ENCODE measurements around the gene NCOA7.
"Not testable (repeated sequence)": the region's sequence is repeated elsewhere in the genome, so short reads cannot be mapped to it uniquely, and the experiment has no call there.

NCOA7 gene

GRCh38 chr6:125844989-125845388, 54.2 kb downstream of the NCOA7 start:
- no peak for DNase-seq

- DNase-seq, result no peak
Observed at GRCh38 chr6:125846292-125847024, 55.7 kb downstream of the NCOA7 start.

GRCh38 chr6:125848286-125848685, 57.5 kb downstream of the NCOA7 start:
- DNase-seq, result not testable (repeated sequence)

- no peak for DNase-seq
Observed at GRCh38 chr6:125850361-125850760, 59.6 kb downstream of the NCOA7 start.

GRCh38 chr6:125852587-125852986, 61.8 kb downstream of the NCOA7 start:
- DNase-seq, result no peak

GRCh38 chr6:125853168-125853567, 62.4 kb downstream of the NCOA7 start:
- DNase-seq, result no peak

GRCh38 chr6:125853756-125854155, 63.0 kb downstream of the NCOA7 start:
- DNase-seq, result no peak

GRCh38 chr6:125854355-125854754, 63.6 kb downstream of the NCOA7 start:
- no peak for DNase-seq

GRCh38 chr6:125855783-125856182, 65.0 kb downstream of the NCOA7 start:
- no peak for DNase-seq

- DNase-seq, result no peak
Observed at GRCh38 chr6:125857846-125858245, 67.1 kb downstream of the NCOA7 start.

- DNase-seq, result peak; percentile 42
Observed at GRCh38 chr6:125858427-125859320, 67.9 kb downstream of the NCOA7 start.

GRCh38 chr6:125859727-125860126, 69.0 kb downstream of the NCOA7 start:
- no peak for DNase-seq

GRCh38 chr6:125863023-125863422, 72.3 kb downstream of the NCOA7 start:
- DNase-seq, result no peak

GRCh38 chr6:125865015-125865414, 74.3 kb downstream of the NCOA7 start:
- DNase-seq, result no peak

- DNase-seq, result no peak
Observed at GRCh38 chr6:125866433-125866832, 75.7 kb downstream of the NCOA7 start.

GRCh38 chr6:125867483-125867942, 76.8 kb downstream of the NCOA7 start:
- no peak for DNase-seq

GRCh38 chr6:125868252-125868651, 77.5 kb downstream of the NCOA7 start:
- DNase-seq, result no peak

GRCh38 chr6:125868678-125869395, 78.1 kb downstream of the NCOA7 start:
- no peak for DNase-seq

GRCh38 chr6:125869427-125869826, 78.7 kb downstream of the NCOA7 start:
- DNase-seq, result no peak

- DNase-seq, result no peak
Observed at GRCh38 chr6:125871365-125871764, 80.6 kb downstream of the NCOA7 start.

GRCh38 chr6:125872259-125872921, 81.6 kb downstream of the NCOA7 start:
- no peak for DNase-seq

GRCh38 chr6:125882243-125882642, 91.5 kb downstream of the NCOA7 start:
- DNase-seq, result no peak
